H1 (cell line): ENCODE measurements around the gene TLX1. TPM values are rescaled to one million over a fixed set of nuclear protein-coding genes. Genes with fewer than 3 reads are reported as not detected.

ENCODE experiments used
- CTCF ChIA-PET: fragments of 300-600 bp; sonication (Branson Sonifier 250); formaldehyde crosslinking; loops from one replicate; lab custom pipeline; 2021; ENCODE audit not compliant: partially characterized antibody; lab: Charles Lee
- POLR2A ChIA-PET: fragments of 300-600 bp; sonication (Branson Sonifier 250); formaldehyde crosslinking; loops from one replicate; lab custom pipeline; 2021; ENCODE audit warnings: inconsistent platforms; ENCODE audit not compliant: partially characterized antibody; lab: Charles Lee
- DNase-seq, 2 experiments: peaks; one replicate each; pipeline versions ENCODE4 v3.0.0 to v3.0.0-alpha.2; 2010 to 2022; ENCODE audit warnings: low spot score in 2 of 2, low read depth in 1 of 2, mixed read lengths in 1 of 2
- FAIRE-seq: peaks from 2 replicates; lab custom pipeline; 2011; peaks lifted over from hg19 to GRCh38; lab: Jason Lieb, UNC
- H2AFZ ChIP-seq: 2 replicates; pipeline ENCODE4 v1.8.1; 2012; ENCODE audit warnings: low read length, inconsistent platforms
- H2AK5ac ChIP-seq: 2 replicates; pipeline ENCODE4 v1.6.1; 2013; ENCODE audit warnings: low read depth, low read length
- H2BK120ac ChIP-seq: replicated peaks from 2 replicates; pipeline ENCODE3; 2013; ENCODE audit warnings: low read depth, low read length, inconsistent platforms
- H2BK12ac ChIP-seq: 2 replicates; pipeline ENCODE4 v1.6.1; 2013; ENCODE audit warnings: low read depth, low read length
- H2BK15ac ChIP-seq: 2 replicates; pipeline ENCODE4 v1.6.1; 2013; ENCODE audit warnings: low read length
- H2BK20ac ChIP-seq: 2 replicates; pipeline ENCODE4 v1.6.1; 2013; ENCODE audit warnings: low read length
- H2BK5ac ChIP-seq: 2 replicates; pipeline ENCODE4 v1.6.1; 2013; ENCODE audit warnings: low read depth, low read length
- H3K14ac ChIP-seq: 2 replicates; pipeline ENCODE4 v1.6.1; 2013; ENCODE audit warnings: inconsistent platforms; ENCODE audit not compliant: insufficient read length
- H3K18ac ChIP-seq: 2 replicates; pipeline ENCODE4 v1.6.1; 2013; ENCODE audit warnings: low read length; ENCODE audit errors: extremely low read depth
- H3K23ac ChIP-seq: 2 replicates; pipeline ENCODE4 v1.6.1; 2013; ENCODE audit warnings: inconsistent platforms; ENCODE audit not compliant: insufficient read length
- H3K23me2 ChIP-seq: 2 replicates; pipeline ENCODE4 v1.6.1; 2013; ENCODE audit warnings: low read depth, low read length
- H3K27ac ChIP-seq: 2 replicates; pipeline ENCODE4 v1.6.1; 2011; ENCODE audit warnings: low read depth, low read length, inconsistent platforms
- H3K27me3 ChIP-seq, 4 experiments: replicated peaks in 1 of 4; 1 replicate in 1 of 4; 2 replicates in 3 of 4; pipeline versions ENCODE4 v1.6.1 to v1.8.1; 2011 to 2013; ENCODE audit warnings: low read length in 3 of 4, mild to moderate bottlenecking in 3 of 4, inconsistent platforms in 2 of 4, mixed read lengths in 2 of 4, moderate library complexity in 1 of 4; ENCODE audit not compliant: control insufficient read depth in 3 of 4, insufficient read depth in 3 of 4; ENCODE audit errors: extremely low read depth in 1 of 4
- H3K36me3 ChIP-seq, 4 experiments: 2 replicates each; pipeline versions ENCODE4 v1.6.1 to v1.8.1; 2011 to 2013; ENCODE audit warnings: mild to moderate bottlenecking in 4 of 4, low read length in 3 of 4, moderate library complexity in 2 of 4, control low read depth in 1 of 4, inconsistent platforms in 1 of 4; ENCODE audit not compliant: insufficient read depth in 4 of 4, control insufficient read depth in 2 of 4
- H3K4ac ChIP-seq: replicated peaks from 2 replicates; pipeline ENCODE3; 2013; ENCODE audit warnings: low read length, low read depth, mixed read lengths, inconsistent platforms; ENCODE audit not compliant: insufficient read length
- H3K4me1 ChIP-seq, 4 experiments: replicated peaks in 1 of 4; 1 replicate in 1 of 4; 2 replicates in 3 of 4; pipeline versions ENCODE4 v1.6.1 to v1.8.1; 2011 to 2013; ENCODE audit warnings: low read length in 3 of 4, inconsistent platforms in 2 of 4, mixed read lengths in 1 of 4; ENCODE audit not compliant: insufficient read depth in 4 of 4, control insufficient read depth in 3 of 4
- H3K4me2 ChIP-seq, 2 experiments: 2 replicates each; pipeline versions ENCODE4 v1.6.1 to v1.8.1; 2011 to 2013; ENCODE audit warnings: low read depth in 2 of 2, low read length in 2 of 2, control low read depth in 1 of 2, inconsistent platforms in 1 of 2, mild to moderate bottlenecking in 1 of 2; ENCODE audit not compliant: insufficient read depth in 1 of 2
- H3K4me3 ChIP-seq, 4 experiments: fragments of 200-600, 300-600 bp in 1 of 4; sonication (generic), shearing (Covaris generic), sonication (Bioruptor Twin) in 1 of 4; 2 replicates each; pipeline versions ENCODE4 v1.5.1 to v1.8.1; 2011 to 2016; ENCODE audit warnings: low read length in 4 of 4, low read depth in 3 of 4, control low read depth in 2 of 4, inconsistent platforms in 2 of 4, mild to moderate bottlenecking in 2 of 4, mixed read lengths in 1 of 4, moderate library complexity in 1 of 4; ENCODE audit not compliant: insufficient read depth in 2 of 4; ENCODE audit errors: extremely low read depth in 1 of 4
- H3K56ac ChIP-seq: replicated peaks from 2 replicates; pipeline ENCODE3; 2013; ENCODE audit warnings: low read depth, mild to moderate bottlenecking, mixed read lengths, low read length, inconsistent platforms; ENCODE audit not compliant: insufficient read length
- H3K79me1 ChIP-seq: 2 replicates; pipeline ENCODE4 v1.6.1; 2013; ENCODE audit warnings: low read depth, low read length, control low read depth
- H3K79me2 ChIP-seq, 2 experiments: 2 replicates each; pipeline versions ENCODE4 v1.6.1 to v1.8.1; 2012 to 2013; ENCODE audit warnings: low read length in 2 of 2, mild to moderate bottlenecking in 2 of 2, inconsistent platforms in 1 of 2; ENCODE audit not compliant: insufficient read depth in 2 of 2, control insufficient read depth in 1 of 2
- H3K9ac ChIP-seq, 4 experiments: replicated peaks in 1 of 4; 1 replicate in 1 of 4; 2 replicates in 3 of 4; pipeline versions ENCODE4 v1.6.1 to v1.8.1; 2011 to 2013; ENCODE audit warnings: low read depth in 3 of 4, low read length in 3 of 4, control low read depth in 2 of 4, mild to moderate bottlenecking in 2 of 4, moderate library complexity in 2 of 4, inconsistent platforms in 1 of 4; ENCODE audit errors: extremely low read depth in 1 of 4
- H3K9me3 ChIP-seq, 2 experiments: 2 replicates each; pipeline versions ENCODE4 v1.6.1 to v1.8.1; 2012 to 2013; ENCODE audit warnings: mild to moderate bottlenecking in 2 of 2, moderate library complexity in 2 of 2, control low read depth in 1 of 2, inconsistent platforms in 1 of 2, low read depth in 1 of 2, low read length in 1 of 2, mixed read lengths in 1 of 2; ENCODE audit not compliant: insufficient read depth in 2 of 2
- H4K20me1 ChIP-seq, 2 experiments: replicated peaks in 1 of 2; 2 replicates each; pipeline versions ENCODE3 to v1.8.1; 2011 to 2013; ENCODE audit warnings: inconsistent platforms in 2 of 2, low read length in 2 of 2, mild to moderate bottlenecking in 1 of 2; ENCODE audit not compliant: insufficient read depth in 2 of 2, control insufficient read depth in 1 of 2
- H4K5ac ChIP-seq: 2 replicates; pipeline ENCODE4 v1.6.1; 2013; ENCODE audit warnings: low read length, low read depth, mixed read lengths, inconsistent platforms; ENCODE audit not compliant: insufficient read length
- H4K8ac ChIP-seq: 2 replicates; pipeline ENCODE4 v1.8.0; 2013; ENCODE audit warnings: mild to moderate bottlenecking, moderate library complexity, low read length, inconsistent platforms; ENCODE audit not compliant: insufficient read depth; ENCODE audit errors: extremely low read depth
- H4K91ac ChIP-seq: replicated peaks from 2 replicates; pipeline ENCODE3; 2013; ENCODE audit warnings: low read length, mixed read lengths, inconsistent platforms; ENCODE audit not compliant: insufficient read length
- BACH1 ChIP-seq: IDR thresholded peaks from 2 replicates; pipeline ENCODE4 v1.6.1; 2012; ENCODE audit warnings: low read length, improper control_type of control experiment
- CHD1 ChIP-seq: IDR thresholded peaks from 2 replicates; pipeline ENCODE4 v1.6.1; 2012; ENCODE audit warnings: low read depth, low read length, improper control_type of control experiment
- FOSL1 ChIP-seq: IDR thresholded peaks from 2 replicates; pipeline ENCODE4 v1.6.1; 2011; ENCODE audit warnings: mild to moderate bottlenecking, low read depth, low read length, moderate library complexity; ENCODE audit not compliant: insufficient read depth
- GTF2F1 ChIP-seq: IDR thresholded peaks from 2 replicates; pipeline ENCODE4 v1.6.1; 2012; ENCODE audit warnings: low read depth, low read length, improper control_type of control experiment, borderline replicate concordance
- NRF1 ChIP-seq: IDR thresholded peaks from 2 replicates; pipeline ENCODE4 v1.6.1; 2011; ENCODE audit warnings: mild to moderate bottlenecking, low read depth, low read length, improper control_type of control experiment
- POLR2AphosphoS5 ChIP-seq: IDR thresholded peaks from 2 replicates; pipeline ENCODE4 v1.6.1; 2011; ENCODE audit warnings: low read depth, low read length
- RNF2 ChIP-seq: fragments of 200-900, 300-1000 bp; sonication (generic); IDR thresholded peaks from 2 replicates; pipeline ENCODE4 v1.7.1; 2016; ENCODE audit warnings: borderline replicate concordance, low read depth, mild to moderate bottlenecking, antibody characterized with exemption, low read length; ENCODE audit not compliant: poor library complexity, severe bottlenecking; ENCODE audit errors: missing control alignments
- TAF1 ChIP-seq: IDR thresholded peaks from 2 replicates; pipeline ENCODE4 v1.6.1; 2011; ENCODE audit warnings: mild to moderate bottlenecking, low read depth, low read length
- TEAD4 ChIP-seq: IDR thresholded peaks from 2 replicates; pipeline ENCODE4 v1.6.1; 2012; ENCODE audit warnings: low read depth, low read length, inconsistent platforms, mixed read lengths
- YY1 ChIP-seq: IDR thresholded peaks from 2 replicates; pipeline ENCODE4 v1.6.1; 2011; ENCODE audit warnings: low read depth, mild to moderate bottlenecking, low read length
- WGBS, 2 experiments: shearing (Covaris generic) in 1 of 2; methylation state at CpG; one replicate each; pipeline versions ENCODE4 v1.1.6 to v1.1.7; 2013 to 2015; ENCODE audit warnings: low lambda C conversion rate in 2 of 2, mixed read lengths in 2 of 2, inconsistent platforms in 1 of 2, low coverage in 1 of 2, missing lambda C conversion rate in 1 of 2; ENCODE audit not compliant: insufficient replicate concordance in 2 of 2, insufficient coverage in 1 of 2, insufficient read length in 1 of 2; ENCODE audit errors: extremely low coverage in 1 of 2, missing lambda C conversion rate in 1 of 2; 5-methylcytosine and 5-hydroxymethylcytosine counted together
- polyA plus RNA-seq, 7 experiments: library from polyadenylated mRNA; depleted of rRNA in 3 of 7; stranded (reverse) in 5 of 7; unstranded in 2 of 7; fragments of >200 nt in 5 of 7; fragments of 200-250 nt in 2 of 7; gene quantifications; 1 replicate in 5 of 7; 2 replicates in 1 of 7; 4 replicates in 1 of 7; pipeline versions ENCODE4 v1.2.1 to v1.2.3, GENCODE V29; 2011 to 2013; ENCODE audit warnings: missing spikeins in 2 of 7, mixed read lengths in 2 of 7
- total RNA-seq: library from RNA; stranded (reverse); fragmentation: NEBNext Ultra II Directional; extraction: Animal tissue kit (Norgen Biotek cat#: 25700); gene quantifications from 2 replicates; pipeline ENCODE4 v1.2.1, GENCODE V29; 2021
- TF ChIP-seq, protein P1 (sequence below): IDR thresholded peaks from 2 replicates; pipeline ENCODE4 v1.6.1; 2012; ENCODE audit warnings: inconsistent platforms

Gene TLX1
- total and polyA plus RNA-seq, 2 of the 8 experiments (the other 6 are each of a cell fraction or from before 2014, with no cell fraction given), result not detected

DNA sequence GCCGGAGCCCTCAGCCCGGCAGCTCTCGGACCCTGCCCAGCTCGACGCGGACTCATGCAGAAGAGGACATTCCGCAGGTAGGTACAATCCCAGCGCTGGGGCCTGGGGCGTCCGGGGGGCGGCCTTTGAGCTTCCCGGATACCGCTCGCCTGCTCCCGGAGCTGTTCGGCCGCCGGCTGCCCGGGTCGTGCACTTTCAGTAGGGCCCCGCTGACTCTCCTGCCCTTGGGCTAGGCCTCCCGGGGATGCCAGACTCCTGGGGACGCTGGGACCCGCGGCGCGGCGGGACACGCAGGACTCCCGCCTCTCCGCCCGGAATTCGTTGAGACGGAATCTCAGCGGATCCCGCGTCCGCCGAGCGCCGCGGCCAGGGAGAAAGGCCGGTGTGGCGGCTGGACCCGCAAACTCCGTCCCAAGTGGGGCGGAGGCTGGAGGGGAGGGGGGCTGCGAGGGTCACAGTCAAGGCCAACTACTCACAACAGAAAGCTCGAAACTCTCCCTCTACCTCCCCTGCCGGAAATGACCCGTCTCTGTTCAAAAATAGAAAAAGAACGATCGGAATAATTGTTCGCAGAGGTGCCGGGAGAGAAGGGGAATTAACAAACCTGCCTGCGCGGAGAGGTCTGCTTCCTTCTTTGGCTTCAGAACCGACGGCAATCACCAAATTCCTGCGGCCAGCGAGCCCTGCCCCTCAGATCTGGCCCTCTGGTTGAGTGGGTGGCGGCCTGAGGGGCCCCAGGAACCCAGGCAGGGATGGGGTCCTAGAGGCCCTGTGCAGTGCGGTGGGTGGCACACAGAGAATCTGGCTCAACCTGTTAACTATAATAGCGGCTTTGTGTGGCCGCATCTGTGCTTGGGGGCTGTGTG, 9.2 kb downstream of the TLX1 start:
- Histone ChIP-seq H3K27ac (no peak overlapping the region), H3K56ac (no peak overlapping the region), H3K27me3 (peaks cover 97 to 100% (median 99%) of the 10 kb centered on the region in 4 experiments), H2BK12ac (0 out of 2 replicates have a peak overlapping the region, but pooled peaks have one; percentile 7), H4K8ac (no peak overlapping the region; the same call in 1 of the 2 replicates), H2BK20ac (no peak overlapping the region), H2BK120ac (no peak overlapping the region), H4K20me1 (peaks cover 19 to 36% of the 10 kb centered on the region in 2 experiments), H2AFZ (no peak overlapping the region), H3K36me3 (no peaks in the 10 kb centered on the region; a peak in 1 of 8 replicates), H3K4me1 (peaks cover 0 to 9% (median 4%) of the 10 kb centered on the region in 4 experiments; a peak in 5 of 7 replicates), H3K79me1 (no peaks in the 10 kb centered on the region), H3K23ac (no peak overlapping the region), H4K5ac (no peak overlapping the region), H2BK15ac (no peak overlapping the region), H3K4ac (no peak overlapping the region), H4K91ac (no peak overlapping the region), H3K4me2 (peak overlapping the region; percentile 31 to 56; a peak in 3 of 4 replicates), H2BK5ac (no peak overlapping the region), H3K18ac (no peak overlapping the region), H3K14ac (no peak overlapping the region), H3K9me3 (no peaks in the 10 kb centered on the region), H3K79me2 (no peaks in the 10 kb centered on the region), H2AK5ac (peak overlapping the region; percentile 2; the same call in 1 of the 2 replicates), H3K9ac (no peak overlapping the region), H3K23me2 (peaks cover 3% of the 10 kb centered on the region; the same call in 1 of the 2 replicates), H3K4me3 (peak overlapping the region in 1 of 4 experiments; percentile 46; a peak in 4 of 8 replicates)
- WGBS, 2 experiments, result 9% methylated on average over 42 of the region's 65 CpGs; no CpG with 5 or more reads in 1 of the 2 experiments
- DNase-seq, result no peak
- POLR2A ChIA-PET, result interaction anchor here (1.3 kb wide), 2 partner anchors 18 to 79 kb away, joined by 3 read pairs; partner anchors contain the start of gene KAZALD1
- CTCF ChIA-PET, result interaction anchor here (0.6 to 8.4 kb wide), 19 partner anchors 9 to 1413 kb away, joined by 3 to 268 read pairs (median 14); partner anchors contain the start of genes KAZALD1 and TLX1
- FAIRE-seq, result no peak
- no peak for TF ChIP-seq NRF1
- TF ChIP-seq GTF2F1, result no peak
- TF ChIP-seq TAF1, result no peak
- TF ChIP-seq POLR2AphosphoS5, result no peak
- TF ChIP-seq, protein P1, sequence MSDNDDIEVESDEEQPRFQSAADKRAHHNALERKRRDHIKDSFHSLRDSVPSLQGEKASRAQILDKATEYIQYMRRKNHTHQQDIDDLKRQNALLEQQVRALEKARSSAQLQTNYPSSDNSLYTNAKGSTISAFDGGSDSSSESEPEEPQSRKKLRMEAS, result no peak
- TF ChIP-seq TEAD4, result no peak
- TF ChIP-seq FOSL1, result no peak
- peak; percentile 100 for TF ChIP-seq RNF2
- no peak for TF ChIP-seq CHD1
- TF ChIP-seq YY1, result no peak
- no peak for TF ChIP-seq BACH1
